ENCODE results near the gene ARHGAP33. TPM values are rescaled to one million over a fixed set of nuclear protein-coding genes. Genes with fewer than 3 reads are reported as not detected.

Gene ARHGAP33
- total and polyA plus RNA-seq, 2 of the 4 experiments (the other 2 are of a cell fraction): 0.72 to 11.9 TPM

DNA sequence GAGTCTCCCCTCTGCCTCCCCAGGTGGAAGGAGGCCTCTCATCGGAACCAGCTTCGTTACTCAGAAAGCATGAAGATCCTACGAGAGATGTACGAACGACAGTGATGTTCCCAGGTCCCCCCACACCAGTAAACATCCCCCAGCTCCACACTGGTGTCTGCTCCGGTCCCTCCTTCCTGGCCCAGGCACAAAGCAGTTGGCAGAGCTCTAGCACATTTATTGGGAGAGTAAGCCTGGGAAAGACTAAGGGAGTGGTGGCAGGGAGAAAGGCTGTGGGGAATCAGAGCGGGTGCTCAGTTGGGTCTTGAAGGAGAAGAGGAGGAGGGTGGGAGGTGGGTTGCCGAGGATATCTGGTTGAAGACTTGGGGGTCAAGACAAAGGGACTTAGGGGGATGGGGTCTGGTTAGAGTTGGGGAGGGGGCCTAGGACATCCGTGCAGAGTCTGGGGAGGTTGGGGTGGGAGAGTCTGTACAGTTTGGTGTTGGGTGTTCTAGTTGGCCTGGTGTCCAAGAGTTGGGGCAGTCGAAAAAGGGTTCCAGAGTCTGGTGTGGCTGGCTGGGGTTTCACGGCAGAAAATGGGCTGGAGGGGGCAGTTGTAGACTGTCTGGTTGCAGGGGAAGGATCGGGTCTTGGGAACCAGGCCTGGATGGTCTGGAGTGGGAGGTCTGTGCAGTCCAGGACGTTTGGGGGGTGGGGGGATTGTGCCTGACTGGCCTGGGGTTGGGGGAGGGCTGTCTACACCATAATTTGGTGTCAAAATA lies 20.8 kb upstream of the ARHGAP33 start:
- no peaks in the 10 kb centered on the region for H3K9me3 ChIP-seq (ENCODE audit: control insufficient read depth, insufficient read depth, low read length)
- no peak overlapping the region for H3K4me2 ChIP-seq (ENCODE audit: low read depth, low read length)
- H2BK15ac ChIP-seq (ENCODE audit: low read depth, low read length): no peak overlapping the region
- H4K8ac ChIP-seq (ENCODE audit: low read depth in 2 of 2, low read length in 2 of 2): peak overlapping the region in 1 of 2 experiments; percentile 80; a peak in 1 of 4 replicates
- no peak overlapping the region for H4K5ac ChIP-seq (ENCODE audit: low read depth, low read length)
- H2AK5ac ChIP-seq (ENCODE audit: low read depth, low read length): 0 out of 2 replicates have a peak overlapping the region, but pooled peaks have one; percentile 92
- H3K27me3 ChIP-seq (ENCODE audit: control insufficient read depth, insufficient read depth, low read length): no peaks in the 10 kb centered on the region
- dilution Hi-C loops (cut with HindIII; ENCODE audit: low sequenced_read_pairs, unreplicated experiment): no loop called here
- H2AFZ ChIP-seq (replicated peaks; ENCODE audit: low read length, poor library complexity): no peak overlapping the region
- H3K23ac ChIP-seq (ENCODE audit: low read depth, low read length): no peak overlapping the region
- intact Hi-C loops (cut with micrococcal nuclease): loop anchor here (5.0 kb wide), 1 partner anchor 178 kb away; no protein-coding TSS in a partner anchor
- 0 out of 2 replicates have a peak, but pooled peaks cover 13% of the 10 kb centered on the region for H3K9me1 ChIP-seq (ENCODE audit: insufficient read depth, low read length)
- no peak overlapping the region for H2BK5ac ChIP-seq (ENCODE audit: low read depth, low read length, poor library complexity, severe bottlenecking)
- POLR2A ChIA-PET (ENCODE audit: unreplicated experiment): interaction anchor here (0.6 kb wide), 1 partner anchor 17 kb away, joined by 3 read pairs; no protein-coding TSS in a partner anchor
- TSS peak; percentile 96 for BruUV-seq (replicated peaks)
- ATAC-seq (ENCODE audit: low read depth) (no peak), DNase-seq (no peak)
- no peak overlapping the region for H4K91ac ChIP-seq (ENCODE audit: insufficient read depth, low read depth, low read length)
- in situ Hi-C loops (cut with MboI; ENCODE audit: low sequenced_read_pairs): no loop called here
- H3K14ac ChIP-seq (replicated peaks; ENCODE audit: low read depth, low read length): no peak overlapping the region
- H3K4me3 ChIP-seq (ENCODE audit: insufficient read depth, low read depth, low read length): no peak overlapping the region
- peaks cover 13% of the 10 kb centered on the region for H3K4me1 ChIP-seq (ENCODE audit: control insufficient read depth, insufficient read depth, low read length)
- no peak overlapping the region for H2BK20ac ChIP-seq (ENCODE audit: low read depth, low read length)
- H3K79me1 ChIP-seq (ENCODE audit: low read depth in 1 of 2, low read length in 2 of 2): peaks cover 28 to 67% of the 10 kb centered on the region in 2 experiments; a peak in 3 of 4 replicates
- H3K27ac ChIP-seq (ENCODE audit: insufficient read depth, low read length): no peak overlapping the region
- peaks cover 6% of the 10 kb centered on the region; the same call in 1 of the 2 replicates for H4K20me1 ChIP-seq (ENCODE audit: insufficient read depth, low read length)
- H2AK9ac ChIP-seq (replicated peaks; ENCODE audit: low read depth, low read length, poor library complexity): no peak overlapping the region
- H3K4ac ChIP-seq (ENCODE audit: low read depth, low read length): no peak overlapping the region; the same call in 1 of the 2 replicates
- H3K9ac ChIP-seq (ENCODE audit: low read depth, low read length): no peak overlapping the region
- H2BK120ac ChIP-seq (ENCODE audit: low read depth, low read length): no peak overlapping the region
- CTCF ChIA-PET: no interaction called here
- H3K18ac ChIP-seq (ENCODE audit: low read depth, low read length): no peak overlapping the region
- 72% methylated on average over 3 of the region's 13 CpGs; no CpG with 5 or more reads in 1 of the 2 experiments for WGBS, 2 experiments (ENCODE audit: extremely low coverage in 2 of 2, insufficient read length in 1 of 2)
- H3K56ac ChIP-seq (ENCODE audit: extremely low read depth, insufficient read depth, low read length): no peak overlapping the region
- H3K36me3 ChIP-seq (ENCODE audit: control insufficient read depth, insufficient read depth, low read length): peaks cover 29% of the 10 kb centered on the region; the same call in 1 of the 2 replicates
- TF ChIP-seq SMC3 (IDR thresholded peaks at IDR 0.05; ENCODE audit: low read depth, low read length): no peak
- TF ChIP-seq, protein P1, sequence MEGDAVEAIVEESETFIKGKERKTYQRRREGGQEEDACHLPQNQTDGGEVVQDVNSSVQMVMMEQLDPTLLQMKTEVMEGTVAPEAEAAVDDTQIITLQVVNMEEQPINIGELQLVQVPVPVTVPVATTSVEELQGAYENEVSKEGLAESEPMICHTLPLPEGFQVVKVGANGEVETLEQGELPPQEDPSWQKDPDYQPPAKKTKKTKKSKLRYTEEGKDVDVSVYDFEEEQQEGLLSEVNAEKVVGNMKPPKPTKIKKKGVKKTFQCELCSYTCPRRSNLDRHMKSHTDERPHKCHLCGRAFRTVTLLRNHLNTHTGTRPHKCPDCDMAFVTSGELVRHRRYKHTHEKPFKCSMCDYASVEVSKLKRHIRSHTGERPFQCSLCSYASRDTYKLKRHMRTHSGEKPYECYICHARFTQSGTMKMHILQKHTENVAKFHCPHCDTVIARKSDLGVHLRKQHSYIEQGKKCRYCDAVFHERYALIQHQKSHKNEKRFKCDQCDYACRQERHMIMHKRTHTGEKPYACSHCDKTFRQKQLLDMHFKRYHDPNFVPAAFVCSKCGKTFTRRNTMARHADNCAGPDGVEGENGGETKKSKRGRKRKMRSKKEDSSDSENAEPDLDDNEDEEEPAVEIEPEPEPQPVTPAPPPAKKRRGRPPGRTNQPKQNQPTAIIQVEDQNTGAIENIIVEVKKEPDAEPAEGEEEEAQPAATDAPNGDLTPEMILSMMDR (conservative IDR thresholded peaks at IDR 0.05; ENCODE audit: low read depth, low read length): no peak
- TF ChIP-seq, protein P2, sequence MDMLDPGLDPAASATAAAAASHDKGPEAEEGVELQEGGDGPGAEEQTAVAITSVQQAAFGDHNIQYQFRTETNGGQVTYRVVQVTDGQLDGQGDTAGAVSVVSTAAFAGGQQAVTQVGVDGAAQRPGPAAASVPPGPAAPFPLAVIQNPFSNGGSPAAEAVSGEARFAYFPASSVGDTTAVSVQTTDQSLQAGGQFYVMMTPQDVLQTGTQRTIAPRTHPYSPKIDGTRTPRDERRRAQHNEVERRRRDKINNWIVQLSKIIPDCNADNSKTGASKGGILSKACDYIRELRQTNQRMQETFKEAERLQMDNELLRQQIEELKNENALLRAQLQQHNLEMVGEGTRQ (IDR thresholded peaks at IDR 0.05; ENCODE audit: low read depth, low read length): no peak
- no peak; the same call in 1 of the 2 replicates for TF ChIP-seq POLR2A (IDR thresholded peaks at IDR 0.05; ENCODE audit: low read depth, low read length)
- no peak for TF ChIP-seq CEBPB (IDR thresholded peaks at IDR 0.05; ENCODE audit: low read depth, low read length)
- no peak for TF ChIP-seq MXI1 (IDR thresholded peaks at IDR 0.05; ENCODE audit: borderline replicate concordance, low read depth, low read length)
- no peak for TF ChIP-seq RAD21 (IDR thresholded peaks at IDR 0.05; ENCODE audit: low read length)
- no peak for TF ChIP-seq CHD1 (IDR thresholded peaks at IDR 0.05; ENCODE audit: low read depth, low read length)
- TF ChIP-seq MAFK (IDR thresholded peaks at IDR 0.05; ENCODE audit: low read depth, low read length): no peak
- TF ChIP-seq FOS (IDR thresholded peaks at IDR 0.05; ENCODE audit: low read depth, low read length): no peak
- no peak for TF ChIP-seq RFX5 (IDR thresholded peaks at IDR 0.05; ENCODE audit: low read depth, low read length)
- TF ChIP-seq, protein P3, sequence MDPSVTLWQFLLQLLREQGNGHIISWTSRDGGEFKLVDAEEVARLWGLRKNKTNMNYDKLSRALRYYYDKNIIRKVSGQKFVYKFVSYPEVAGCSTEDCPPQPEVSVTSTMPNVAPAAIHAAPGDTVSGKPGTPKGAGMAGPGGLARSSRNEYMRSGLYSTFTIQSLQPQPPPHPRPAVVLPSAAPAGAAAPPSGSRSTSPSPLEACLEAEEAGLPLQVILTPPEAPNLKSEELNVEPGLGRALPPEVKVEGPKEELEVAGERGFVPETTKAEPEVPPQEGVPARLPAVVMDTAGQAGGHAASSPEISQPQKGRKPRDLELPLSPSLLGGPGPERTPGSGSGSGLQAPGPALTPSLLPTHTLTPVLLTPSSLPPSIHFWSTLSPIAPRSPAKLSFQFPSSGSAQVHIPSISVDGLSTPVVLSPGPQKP (IDR thresholded peaks at IDR 0.05; ENCODE audit: borderline replicate concordance, low read depth, low read length): no peak
- TF ChIP-seq NFE2L2 (IDR thresholded peaks at IDR 0.05; ENCODE audit: low read depth, low read length): no peak
- no peak for TF ChIP-seq MAZ (IDR thresholded peaks at IDR 0.05; ENCODE audit: borderline replicate concordance, low read depth, low read length)

Measured in IMR-90 (cell line).